Suprapubic skin (tissue), 4 donors: ENCODE results near the gene SCIN.

Experiments
- POLR2A ChIP-seq, 2 donors: fragments of 450-650 bp; IDR thresholded peaks; one replicate each; pipeline ENCODE4 v1.6.1; 2017; ENCODE audit warnings: antibody characterized with exemption in 2 of 2, mild to moderate bottlenecking in 2 of 2, moderate library complexity in 2 of 2
- POLR2AphosphoS5 ChIP-seq, 3 donors: sonication (generic); formaldehyde crosslinking; IDR thresholded peaks; one replicate each; pipeline ENCODE4 v1.6.1; 2017; ENCODE audit warnings: antibody characterized with exemption in 3 of 3
- TF ChIP-seq, protein P1 (sequence below), 2 donors: fragments of 200-600 bp in 1 of 2; fragments of 450-650 bp in 1 of 2; sonication (generic) in 1 of 2; IDR thresholded peaks; one replicate each; pipeline ENCODE4 v1.5.1; 2016 to 2019; ENCODE audit warnings: antibody characterized with exemption in 2 of 2, mild to moderate bottlenecking in 1 of 2, moderate library complexity in 1 of 2

DNA sequence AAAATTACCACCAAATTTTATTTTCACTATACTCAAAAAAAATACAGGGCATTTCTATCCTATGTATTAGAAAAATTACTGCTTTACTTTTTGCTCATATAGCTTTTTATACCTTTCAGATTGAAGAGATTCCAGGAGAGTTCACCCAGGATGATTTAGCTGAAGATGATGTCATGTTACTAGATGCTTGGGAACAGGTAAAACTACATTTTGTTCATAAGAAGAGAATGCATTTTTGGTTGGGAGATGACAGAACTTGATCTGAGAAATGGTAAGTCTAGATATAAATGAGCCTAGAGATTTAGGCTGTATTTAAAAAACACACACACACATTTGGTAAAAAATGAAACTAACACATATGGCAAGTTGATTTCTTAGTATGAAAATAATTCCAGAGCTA is 78.8 kb downstream of the SCIN start:
- no peak for TF ChIP-seq POLR2A (IDR thresholded peaks at IDR 0.05)
- TF ChIP-seq, protein P1, sequence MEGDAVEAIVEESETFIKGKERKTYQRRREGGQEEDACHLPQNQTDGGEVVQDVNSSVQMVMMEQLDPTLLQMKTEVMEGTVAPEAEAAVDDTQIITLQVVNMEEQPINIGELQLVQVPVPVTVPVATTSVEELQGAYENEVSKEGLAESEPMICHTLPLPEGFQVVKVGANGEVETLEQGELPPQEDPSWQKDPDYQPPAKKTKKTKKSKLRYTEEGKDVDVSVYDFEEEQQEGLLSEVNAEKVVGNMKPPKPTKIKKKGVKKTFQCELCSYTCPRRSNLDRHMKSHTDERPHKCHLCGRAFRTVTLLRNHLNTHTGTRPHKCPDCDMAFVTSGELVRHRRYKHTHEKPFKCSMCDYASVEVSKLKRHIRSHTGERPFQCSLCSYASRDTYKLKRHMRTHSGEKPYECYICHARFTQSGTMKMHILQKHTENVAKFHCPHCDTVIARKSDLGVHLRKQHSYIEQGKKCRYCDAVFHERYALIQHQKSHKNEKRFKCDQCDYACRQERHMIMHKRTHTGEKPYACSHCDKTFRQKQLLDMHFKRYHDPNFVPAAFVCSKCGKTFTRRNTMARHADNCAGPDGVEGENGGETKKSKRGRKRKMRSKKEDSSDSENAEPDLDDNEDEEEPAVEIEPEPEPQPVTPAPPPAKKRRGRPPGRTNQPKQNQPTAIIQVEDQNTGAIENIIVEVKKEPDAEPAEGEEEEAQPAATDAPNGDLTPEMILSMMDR (IDR thresholded peaks at IDR 0.05), result no peak
- no peak for TF ChIP-seq POLR2AphosphoS5 (IDR thresholded peaks at IDR 0.05)
